NCI-H146 (cell line): Measurements from ENCODE around the gene CD82.
A peak's percentile ranks its signal among the peaks of the same experiment; 100 is the strongest.

Experiments used
- DNase-seq: peaks from one replicate; lab custom pipeline; 2025; lab: John Stamatoyannopoulos, UW

CD82 gene

DNA sequence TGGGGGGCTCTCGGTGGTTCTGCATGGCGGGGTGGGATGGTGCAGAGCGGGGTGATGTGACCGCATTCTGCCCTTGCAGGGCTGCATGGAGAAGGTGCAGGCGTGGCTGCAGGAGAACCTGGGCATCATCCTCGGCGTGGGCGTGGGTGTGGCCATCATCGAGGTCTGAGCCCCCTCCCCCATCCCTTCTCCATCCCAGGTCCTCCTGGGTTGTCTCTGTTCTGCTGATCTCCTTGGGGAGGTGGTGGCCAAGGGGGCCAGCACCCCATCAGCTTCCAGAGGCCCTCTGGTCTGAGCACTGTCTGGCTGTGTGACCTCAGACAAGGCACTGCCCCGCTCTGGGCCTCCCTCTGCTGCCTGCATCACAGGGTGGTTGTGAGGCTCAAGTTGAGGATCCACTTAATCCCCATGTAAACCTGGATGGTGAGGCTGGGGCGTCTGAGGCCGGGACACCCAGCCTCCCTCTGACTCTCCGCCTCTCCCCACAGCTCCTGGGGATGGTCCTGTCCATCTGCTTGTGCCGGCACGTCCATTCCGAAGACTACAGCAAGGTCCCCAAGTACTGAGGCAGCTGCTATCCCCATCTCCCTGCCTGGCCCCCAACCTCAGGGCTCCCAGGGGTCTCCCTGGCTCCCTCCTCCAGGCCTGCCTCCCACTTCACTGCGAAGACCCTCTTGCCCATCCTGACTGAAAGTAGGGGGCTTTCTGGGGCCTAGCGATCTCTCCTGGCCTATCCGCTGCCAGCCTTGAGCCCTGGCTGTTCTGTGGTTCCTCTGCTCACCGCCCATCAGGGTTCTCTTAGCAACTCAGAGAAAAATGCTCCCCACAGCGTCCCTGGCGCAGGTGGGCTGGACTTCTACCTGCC is 53.3 kb downstream of the CD82 start:
- no peak for DNase-seq

DNA sequence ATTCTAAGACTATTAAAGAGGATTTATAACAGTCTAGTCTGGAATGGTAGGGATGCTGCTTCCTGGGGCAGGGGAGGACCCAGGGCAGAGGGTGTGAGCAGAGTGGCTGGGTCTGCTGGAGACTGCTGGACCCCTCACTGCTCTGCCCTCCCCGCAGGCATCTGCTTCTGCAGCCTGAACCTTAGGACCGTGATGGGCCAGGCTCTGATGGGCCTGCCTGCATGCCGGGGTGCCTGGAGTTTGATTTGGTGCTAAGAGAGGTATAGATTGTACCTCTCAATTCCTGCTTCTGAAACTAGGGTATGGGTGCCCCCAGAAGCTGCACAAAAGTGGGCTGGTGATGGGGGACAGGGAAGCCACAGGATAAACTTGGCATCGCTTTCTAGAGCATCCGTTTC is 54.9 kb downstream of the CD82 start:
- DNase-seq, result no peak

DNA sequence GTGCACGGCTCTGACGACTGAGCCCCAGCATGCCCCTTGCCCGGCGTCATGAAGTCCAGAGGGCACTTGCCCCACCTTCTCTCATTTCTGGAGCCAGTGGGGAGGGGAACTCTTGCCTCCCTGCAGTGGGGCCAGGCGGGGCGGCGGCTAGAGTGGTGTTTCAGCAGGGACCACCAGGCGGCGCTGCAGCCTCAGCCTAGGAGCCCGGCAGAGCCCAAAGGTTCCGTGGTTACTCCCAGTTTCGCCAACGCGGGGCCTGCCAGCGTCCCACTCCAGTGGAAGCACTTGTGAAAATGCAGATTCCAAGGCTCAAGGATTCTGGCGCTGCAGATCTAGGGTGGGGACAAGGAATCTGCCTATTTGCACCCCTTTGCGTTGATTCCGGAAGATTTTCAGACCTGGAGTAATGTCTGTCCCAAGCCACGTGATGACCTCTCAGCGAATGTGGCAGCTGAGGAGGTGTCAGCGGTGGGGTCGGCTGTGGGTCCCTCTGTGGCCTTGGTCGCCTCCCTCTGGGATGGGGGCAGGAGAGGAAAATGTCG is 55.7 kb downstream of the CD82 start:
- DNase-seq, result peak; percentile 55

DNA sequence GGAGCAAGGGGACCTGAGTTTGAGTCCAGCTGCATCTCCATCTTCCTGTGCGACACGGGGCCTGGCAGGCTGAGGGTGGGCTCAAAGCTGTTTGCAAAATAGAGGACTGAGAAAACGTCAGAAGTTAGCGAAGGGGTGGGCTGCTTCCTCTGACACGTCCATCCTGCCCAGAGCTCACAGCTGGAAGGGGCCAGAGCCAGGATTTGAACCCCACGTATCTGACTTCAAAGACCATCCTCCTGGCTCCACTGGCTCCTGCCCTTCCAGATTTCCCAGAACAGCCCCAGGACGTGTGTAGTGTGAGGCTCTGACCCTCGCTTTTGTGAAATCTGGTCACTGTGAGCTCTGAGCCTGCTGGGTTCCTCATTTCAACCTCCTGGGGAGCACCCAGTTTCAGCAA is 56.3 kb downstream of the CD82 start:
- DNase-seq, result no peak

DNA sequence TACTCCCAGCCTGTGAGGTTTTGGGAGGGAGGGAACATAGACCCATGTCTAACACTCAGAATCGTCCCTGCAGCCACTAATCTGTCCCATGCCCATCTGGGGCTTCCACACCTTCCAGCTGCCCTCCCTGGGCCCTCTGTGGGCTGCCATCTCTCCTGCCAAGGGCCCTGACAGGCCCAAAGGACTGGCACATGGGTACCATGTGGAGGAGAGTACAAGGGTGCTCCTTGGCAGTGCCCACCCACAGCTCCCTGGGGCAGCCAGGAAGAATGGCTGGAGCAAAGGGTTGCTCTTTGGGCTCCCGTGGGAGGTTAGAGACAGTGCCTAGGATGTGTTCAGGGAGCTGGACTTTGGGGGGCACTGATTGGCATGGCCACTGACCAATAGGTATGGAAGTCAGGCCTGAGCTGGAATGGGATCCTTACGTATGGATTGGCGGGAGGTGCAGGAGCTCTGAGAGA is 56.8 kb downstream of the CD82 start:
- DNase-seq, result no peak

DNA sequence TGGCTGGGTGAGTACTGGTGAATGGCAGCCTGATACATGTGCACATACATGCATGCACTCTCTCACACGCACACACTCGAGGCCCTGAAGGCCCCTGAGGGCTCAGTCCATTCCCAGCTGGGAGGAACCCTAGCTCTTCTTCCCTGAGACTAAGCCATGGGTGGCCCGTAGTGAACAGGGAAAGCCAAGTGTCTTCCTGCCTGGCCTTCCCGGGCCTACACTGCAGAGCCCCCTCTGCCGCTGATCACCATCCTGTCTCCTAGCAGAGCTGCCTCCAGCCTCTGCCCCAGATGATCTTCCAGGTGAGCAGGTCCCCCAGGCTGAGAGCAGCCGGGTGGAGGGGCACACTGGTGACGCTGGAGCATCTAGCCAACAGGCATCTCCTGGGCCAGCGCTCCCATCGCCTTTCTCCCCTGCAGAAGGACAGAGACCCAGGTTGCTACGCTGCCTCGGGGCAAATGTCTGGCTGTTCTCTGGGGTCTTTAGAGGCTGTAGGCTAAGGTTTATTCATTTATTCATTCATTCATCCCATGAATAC is 57.3 kb downstream of the CD82 start:
- no peak for DNase-seq

DNA sequence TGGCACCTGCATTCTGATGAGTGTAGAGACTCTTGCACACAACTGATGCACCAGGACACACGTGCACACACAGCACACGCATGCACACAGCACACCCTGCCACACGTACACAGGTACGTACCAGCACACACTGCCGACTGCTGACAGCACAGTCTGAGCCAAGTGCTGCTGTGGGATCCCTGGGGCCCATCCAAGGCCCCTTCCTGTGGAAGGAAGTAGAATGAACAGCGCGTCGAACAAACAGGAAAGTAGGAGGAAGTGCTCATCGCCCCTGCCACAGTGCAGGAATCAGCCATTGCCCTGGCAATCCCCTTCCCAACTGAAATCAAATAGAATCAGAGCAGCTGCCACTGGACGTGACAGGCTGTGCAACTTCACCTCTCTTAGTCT is 57.9 kb downstream of the CD82 start:
- no peak for DNase-seq

DNA sequence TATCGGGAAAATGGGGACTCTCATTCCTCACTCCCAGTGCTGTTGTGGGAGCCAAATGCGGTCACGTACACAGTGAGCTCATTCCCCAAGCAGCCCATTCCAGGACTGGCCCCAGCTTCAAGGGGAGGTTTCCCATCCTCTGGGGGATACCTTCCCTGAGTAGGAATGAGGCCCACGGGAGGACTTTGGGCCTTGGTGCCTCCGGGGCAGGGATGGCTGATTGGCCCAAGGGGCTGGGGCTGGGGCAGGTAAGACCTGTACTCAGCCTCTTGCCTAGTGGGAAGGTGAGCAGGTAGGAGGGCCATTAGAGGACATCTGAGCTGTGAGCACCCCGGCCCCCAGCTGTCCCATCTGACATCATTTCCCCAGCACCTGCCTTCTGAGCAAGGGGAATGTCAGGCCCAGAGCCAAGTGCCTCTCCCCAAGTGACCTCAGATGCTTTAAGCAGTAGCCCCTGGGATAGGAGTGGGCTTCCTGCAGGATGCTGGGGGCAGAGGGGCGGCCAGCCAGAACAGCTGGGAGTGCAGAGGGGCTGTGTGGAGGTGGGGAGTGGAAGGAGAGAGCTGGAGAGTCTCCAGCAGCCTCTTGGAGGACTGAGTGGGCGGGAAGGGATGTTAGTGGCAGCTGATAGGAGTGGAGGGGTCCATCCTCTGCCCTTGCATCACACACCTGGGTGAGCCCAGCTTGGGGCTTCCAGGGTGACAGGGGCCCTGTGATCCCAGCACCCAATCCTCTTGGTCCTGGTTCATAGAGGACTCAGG is 58.4 kb downstream of the CD82 start:
- peak; percentile 63 for DNase-seq

DNA sequence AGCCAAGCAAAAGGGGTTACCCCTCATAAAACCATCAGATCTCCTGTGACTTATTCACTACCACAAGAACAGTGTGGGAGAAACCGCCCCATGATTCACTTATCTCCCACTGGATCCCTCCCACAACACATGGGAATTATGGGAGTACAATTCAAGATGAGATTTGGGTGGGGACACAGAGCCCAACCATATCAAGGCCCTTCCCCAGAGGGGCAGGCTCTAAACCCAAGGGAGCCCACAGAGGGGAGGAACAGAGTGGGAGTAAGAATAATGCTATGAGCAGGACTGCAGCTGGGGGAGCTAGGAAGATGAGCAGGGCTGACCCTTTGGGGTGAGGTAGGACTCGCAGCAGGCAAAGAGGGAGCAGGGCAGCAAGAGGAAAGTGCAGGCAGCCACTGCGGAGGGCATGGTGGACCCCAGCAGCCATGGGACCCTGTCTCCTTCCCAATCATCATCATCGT is 59.3 kb downstream of the CD82 start:
- DNase-seq, result no peak

DNA sequence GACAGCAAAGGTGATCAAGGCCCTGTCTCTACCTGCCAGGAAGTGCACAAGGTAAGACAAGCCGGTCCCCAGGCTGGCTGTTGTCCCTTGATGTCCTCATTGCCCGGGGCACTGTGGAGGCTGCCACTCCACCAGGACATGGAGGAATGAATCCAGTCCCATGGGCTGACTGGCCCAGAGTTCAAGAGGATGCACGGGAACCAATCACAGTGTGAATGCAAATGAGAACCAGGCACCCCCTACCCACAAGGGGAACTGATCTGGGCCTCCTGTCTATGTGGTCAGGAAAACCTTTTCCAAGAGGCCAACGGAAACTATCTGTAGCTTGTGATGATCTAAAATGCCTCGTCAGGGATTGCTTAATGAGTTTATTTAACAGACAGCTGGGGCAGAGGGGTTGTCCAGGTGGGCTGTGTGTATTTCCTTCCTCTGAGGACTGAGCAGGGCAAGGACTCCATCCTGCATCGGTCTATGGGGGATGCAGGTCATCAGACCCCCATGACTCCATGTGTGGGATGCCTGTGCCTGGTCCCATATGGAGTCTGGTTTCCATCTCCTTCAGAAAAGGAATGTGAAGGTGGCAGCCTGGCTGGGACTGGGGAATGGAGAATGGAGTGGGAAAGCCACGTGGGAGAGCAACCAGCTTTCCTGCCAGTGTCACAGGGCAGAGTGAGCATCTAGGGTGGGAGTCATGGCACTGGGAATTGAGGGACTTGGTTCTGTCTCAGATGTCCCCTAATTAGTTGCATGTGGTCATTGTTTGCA is 60.5 kb downstream of the CD82 start:
- no peak for DNase-seq

DNA sequence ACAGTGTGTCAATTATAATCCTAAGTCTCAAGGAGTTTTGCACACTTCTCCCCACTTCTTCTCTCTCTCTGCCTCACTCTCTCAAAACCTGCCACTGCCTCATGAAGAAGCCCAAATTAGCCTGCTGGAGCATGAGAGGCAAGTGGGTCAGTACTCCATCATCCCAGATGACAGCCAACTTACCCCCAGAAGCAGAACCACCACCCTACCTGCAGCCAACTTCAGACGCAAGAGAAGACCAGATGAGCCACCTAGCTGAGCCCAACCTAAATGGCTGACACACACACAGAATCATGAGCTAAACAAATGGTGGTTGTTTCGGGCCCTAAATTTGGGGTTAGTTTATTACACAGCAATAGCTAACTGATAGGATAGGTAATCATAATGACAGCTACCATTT is 61.2 kb downstream of the CD82 start:
- no peak for DNase-seq

DNA sequence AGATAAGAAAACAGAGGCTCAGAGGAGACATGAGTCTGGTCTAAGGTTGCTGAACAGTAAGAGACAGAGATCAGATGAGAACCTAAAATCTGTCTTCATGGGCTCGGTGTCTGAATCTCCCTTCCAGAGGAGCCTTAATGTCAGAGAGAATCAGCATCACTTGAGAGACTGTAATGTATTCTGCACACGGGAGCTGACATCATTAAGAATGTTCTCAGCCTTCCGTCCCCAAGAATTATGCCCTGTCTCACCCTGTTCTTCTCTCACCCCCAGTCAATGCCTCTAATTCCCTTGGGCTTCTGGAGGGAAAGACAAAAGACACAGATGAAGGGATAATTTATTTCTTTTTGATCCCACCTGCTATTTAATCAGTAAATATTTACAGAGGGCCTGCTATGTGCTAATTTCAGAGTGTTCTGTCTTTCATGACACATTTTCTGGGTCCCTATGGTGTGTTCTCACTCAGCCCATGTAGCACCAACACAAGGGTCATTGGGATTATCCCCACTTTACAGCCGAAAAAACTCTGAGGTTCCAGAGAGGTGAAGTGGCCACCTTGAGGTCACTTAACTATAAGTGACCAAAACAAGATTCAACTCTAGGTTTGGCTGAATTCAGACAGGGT is 61.8 kb downstream of the CD82 start:
- peak; percentile 78 for DNase-seq

DNA sequence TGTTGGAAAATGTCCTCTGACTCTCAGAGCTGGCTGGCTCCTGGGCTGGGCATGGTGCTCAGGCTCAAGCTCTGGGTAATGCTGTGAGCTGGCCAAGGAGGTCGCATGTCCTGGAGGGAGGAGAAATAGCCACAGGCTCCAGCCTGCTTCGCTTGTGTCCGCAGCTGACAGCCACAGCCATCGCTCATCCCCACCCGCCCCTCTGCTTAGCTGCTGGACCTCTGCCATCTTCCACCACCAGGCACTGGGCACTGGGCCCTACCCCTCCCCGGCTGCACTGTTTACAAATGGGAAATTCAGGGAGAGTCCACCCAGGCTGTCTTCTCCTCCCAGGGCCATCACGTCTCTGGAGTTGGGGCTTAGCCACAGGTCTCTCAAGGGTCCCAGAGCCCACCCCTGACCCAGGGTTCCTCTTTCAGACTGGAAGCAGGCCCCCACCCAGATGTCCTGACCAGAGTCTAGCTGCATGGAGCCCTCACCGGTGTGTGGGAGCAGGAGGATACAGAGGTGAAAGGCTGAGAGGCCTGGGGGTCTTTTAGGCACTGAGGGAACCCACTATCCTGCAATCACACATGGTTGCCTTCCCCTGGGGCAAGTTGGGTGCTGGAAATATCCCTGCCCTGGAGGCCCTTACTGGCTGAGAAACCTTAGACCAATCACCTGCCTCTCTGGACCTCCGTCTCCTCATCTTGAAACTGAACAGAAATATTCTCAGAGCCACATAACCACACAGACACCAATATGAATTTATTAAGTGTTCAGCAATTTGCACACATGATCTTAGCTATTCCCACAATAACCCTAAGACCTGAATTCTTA is 62.7 kb downstream of the CD82 start:
- peak; percentile 83 for DNase-seq

DNA sequence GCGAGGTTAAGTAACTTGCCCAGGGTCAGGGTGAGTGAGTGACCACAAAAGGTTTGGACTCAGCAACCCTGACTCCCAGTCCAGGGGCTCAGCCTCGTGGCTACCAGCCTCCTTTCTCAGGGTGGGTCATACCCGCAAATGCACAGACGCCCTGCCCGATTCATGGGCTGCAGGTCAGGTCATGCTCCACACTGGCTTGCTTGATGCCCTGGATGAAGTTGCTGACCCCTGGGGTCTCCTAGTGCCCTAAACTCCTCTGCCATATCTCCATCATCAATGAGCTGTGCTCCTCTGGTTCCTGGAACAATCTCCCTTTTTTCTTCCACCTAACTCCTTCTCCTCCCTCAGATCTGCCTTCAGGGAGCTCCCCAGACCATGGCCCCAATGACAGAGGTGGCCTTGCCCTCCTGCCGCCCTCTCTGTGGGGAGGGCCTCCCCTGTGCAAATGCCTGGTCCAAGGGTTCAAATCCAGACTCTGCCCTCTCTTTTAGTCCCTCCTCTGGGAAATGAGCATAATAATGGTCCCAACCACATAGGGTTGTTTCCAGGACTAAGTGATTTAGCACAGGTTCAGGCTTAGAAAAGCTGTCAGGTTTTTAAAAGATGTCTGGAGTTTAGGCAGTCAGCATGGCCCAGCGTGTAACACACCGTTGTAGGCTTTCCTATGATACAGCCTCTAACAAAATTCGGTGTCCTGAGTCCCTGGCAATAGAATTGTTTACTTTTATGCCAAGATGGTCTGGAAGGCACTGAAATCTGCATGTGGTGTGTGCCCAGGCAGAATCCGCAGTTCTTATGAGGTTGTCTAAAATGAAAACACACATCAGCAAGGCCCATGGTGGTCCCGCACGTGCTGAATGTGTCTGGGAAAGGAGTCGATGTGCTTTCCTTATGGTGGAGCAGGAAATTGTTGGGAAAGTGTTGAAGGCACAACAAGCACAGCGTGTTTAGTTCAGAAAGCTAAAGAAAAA is 63.6 kb downstream of the CD82 start:
- no peak for DNase-seq

DNA sequence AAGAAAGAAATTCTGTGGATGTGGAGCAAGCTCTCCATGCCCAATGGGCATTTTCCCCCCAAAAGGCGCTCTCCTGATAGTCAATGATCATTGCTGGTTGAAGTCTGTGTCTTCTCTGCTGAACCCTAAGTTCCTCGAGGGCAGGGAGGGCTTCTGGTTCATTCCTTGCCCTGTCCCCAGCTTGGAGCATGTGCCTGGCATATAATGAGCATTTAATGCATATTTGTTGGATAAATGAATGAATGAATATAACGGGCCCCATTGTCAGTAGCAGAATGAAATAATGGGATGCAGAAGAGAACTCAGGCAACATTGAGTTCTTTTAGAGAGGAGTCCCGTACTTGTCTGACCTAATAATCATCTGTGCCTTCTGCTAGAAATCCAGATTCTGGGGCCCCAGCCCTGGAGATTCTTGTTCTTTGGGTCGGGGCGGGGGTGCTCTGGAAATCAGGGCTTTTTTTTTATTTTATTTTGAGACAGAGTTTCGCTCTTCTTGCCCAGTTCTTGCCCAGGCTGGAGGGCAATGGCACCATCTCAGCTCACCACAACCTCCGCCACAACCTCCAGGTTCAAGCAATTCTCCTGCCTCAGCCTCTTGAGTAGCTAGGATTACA is 64.4 kb downstream of the CD82 start:
- DNase-seq, result no peak

DNA sequence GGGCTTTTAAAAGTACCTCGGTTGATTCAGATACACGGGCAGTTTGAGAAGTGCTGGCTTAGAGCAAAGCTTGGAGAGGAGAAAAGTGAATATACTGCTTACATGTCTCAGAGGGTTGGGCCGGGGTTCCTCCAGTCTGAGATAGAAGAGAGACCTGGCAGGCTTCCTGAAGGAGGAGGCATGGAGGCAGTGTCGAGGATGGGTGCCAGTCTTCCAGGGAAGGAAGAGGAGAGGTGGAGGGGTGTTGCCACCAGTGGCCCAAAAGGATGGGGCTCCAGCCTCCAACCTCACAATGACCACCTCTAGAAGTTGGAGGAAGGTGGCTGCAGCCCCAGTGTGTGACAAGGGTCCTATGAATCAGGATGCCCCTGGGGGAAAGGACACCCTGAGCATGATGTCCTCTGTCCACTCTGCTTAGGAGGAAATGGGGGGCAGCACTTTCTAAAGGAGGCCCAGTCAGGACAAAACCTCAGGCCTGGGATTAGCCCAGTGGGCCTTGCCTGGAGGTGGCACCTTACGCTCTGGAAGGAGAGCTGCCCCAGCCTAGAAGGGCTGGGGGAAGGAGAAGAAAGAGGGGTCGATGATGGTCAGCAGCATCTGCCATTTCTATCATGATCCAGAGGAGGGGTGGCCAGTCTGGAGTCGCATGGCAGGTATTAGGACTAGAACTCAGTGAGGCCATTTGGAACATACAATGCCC is 65.2 kb downstream of the CD82 start:
- DNase-seq, result no peak

DNA sequence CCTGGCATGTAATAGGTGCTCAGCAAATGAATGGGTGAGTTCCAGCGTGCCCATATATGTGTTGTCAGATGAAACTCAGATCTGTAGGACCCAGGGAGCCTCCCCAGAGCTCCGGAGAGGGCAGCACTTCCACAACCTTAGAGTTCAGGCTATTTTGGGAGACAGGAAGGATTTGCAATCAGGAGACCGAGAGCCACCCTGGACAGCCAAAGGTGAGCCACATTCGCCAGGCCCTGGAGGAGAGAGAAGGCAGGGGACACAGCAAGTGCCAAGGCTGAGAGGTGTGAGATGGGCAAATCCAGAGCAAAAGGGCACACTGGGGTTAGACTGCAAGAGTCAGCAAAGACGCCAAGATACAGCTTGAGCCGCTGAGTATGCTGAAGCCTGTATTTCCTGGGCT is 66.4 kb downstream of the CD82 start:
- DNase-seq, result no peak

DNA sequence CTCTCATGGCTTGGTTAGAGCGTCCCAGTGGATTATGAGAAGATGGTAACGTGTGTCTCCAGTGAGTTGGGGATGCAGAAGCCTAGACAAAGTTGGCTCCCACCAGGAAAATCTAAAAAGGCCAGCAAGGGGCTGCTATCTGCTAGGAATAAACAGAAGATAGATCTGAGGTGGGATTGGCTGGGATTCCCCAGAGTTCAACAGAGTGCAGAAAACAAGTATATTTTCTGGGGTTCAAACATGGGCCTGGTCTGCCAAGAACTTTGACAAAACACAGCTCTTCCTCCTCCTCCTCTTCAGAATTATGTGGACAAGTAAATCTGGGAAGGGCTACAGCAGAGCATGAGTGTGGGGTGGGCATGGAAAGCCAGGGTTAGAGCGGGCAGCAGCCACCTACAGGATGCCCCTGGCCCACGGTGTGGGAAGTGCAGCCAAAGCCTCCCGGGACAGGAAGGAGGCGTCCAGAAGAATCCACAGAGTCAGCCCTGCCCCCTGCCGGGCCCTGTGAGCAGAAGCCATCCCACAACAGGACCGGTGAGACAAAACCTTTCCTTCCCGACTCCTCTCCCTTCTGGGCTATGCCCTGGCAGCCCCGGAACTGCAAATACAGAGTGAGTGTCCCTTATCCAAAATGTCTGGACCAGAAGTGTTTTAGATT is 67.1 kb downstream of the CD82 start:
- DNase-seq, result no peak
